GM19351 (cell line): ENCODE results near the gene UBASH3B.
A peak's percentile ranks its signal among the peaks of the same experiment; 100 is the strongest.
"Not testable (repeated sequence)": the region's sequence is repeated elsewhere in the genome, so short reads cannot be mapped to it uniquely, and the experiment has no call there.

Experiments
- ATAC-seq: cut with Tn5 transposase; IDR thresholded peaks from one replicate; pipeline ENCODE4 v1.9.1; 2021; ENCODE audit warnings: mild to moderate bottlenecking, moderate library complexity; ENCODE audit not compliant: unreplicated experiment

Gene UBASH3B

GRCh38 chr11:122655527-122656072 lies at the start of gene UBASH3B:
Gene UBASH3B (plus strand): TSS chr11:122655722. CDS start chr11:122656050, 328 bp downstream.
- ATAC-seq, result peak; percentile 74

GRCh38 chr11:122607162-122607561 lies 48.4 kb upstream of the UBASH3B start:
- ATAC-seq, result not testable (repeated sequence)

- no peak for ATAC-seq
Observed at GRCh38 chr11:122612123-122612824, 43.2 kb upstream of the UBASH3B start.

GRCh38 chr11:122616718-122617117 lies 38.8 kb upstream of the UBASH3B start:
- ATAC-seq, result no peak

GRCh38 chr11:122617297-122617696 lies 38.2 kb upstream of the UBASH3B start:
- ATAC-seq, result no peak

- no peak for ATAC-seq
Observed at GRCh38 chr11:122617926-122618325, 37.6 kb upstream of the UBASH3B start.

GRCh38 chr11:122618927-122619326 lies 36.6 kb upstream of the UBASH3B start:
- ATAC-seq, result no peak

GRCh38 chr11:122619757-122620156 lies 35.8 kb upstream of the UBASH3B start:
- ATAC-seq, result no peak

GRCh38 chr11:122625501-122625900 lies 30.0 kb upstream of the UBASH3B start:
- ATAC-seq, result not testable (repeated sequence)

- ATAC-seq, result no peak
Observed at GRCh38 chr11:122625976-122626665, 29.4 kb upstream of the UBASH3B start.

- ATAC-seq, result no peak
Observed at GRCh38 chr11:122627745-122628144, 27.8 kb upstream of the UBASH3B start.

- ATAC-seq, result peak; percentile 74
Observed at GRCh38 chr11:122628810-122629555, 26.5 kb upstream of the UBASH3B start.

- no peak for ATAC-seq
Observed at GRCh38 chr11:122632181-122632824, 23.2 kb upstream of the UBASH3B start.

GRCh38 chr11:122633219-122633829 lies 22.2 kb upstream of the UBASH3B start:
- peak; percentile 67 for ATAC-seq

- ATAC-seq, result no peak
Observed at GRCh38 chr11:122634501-122634900, 21.0 kb upstream of the UBASH3B start.

- no peak for ATAC-seq
Observed at GRCh38 chr11:122637541-122637940, 18.0 kb upstream of the UBASH3B start.

- no peak for ATAC-seq
Observed at GRCh38 chr11:122642472-122642922, 13.0 kb upstream of the UBASH3B start.

GRCh38 chr11:122642971-122643370 lies 12.6 kb upstream of the UBASH3B start:
- no peak for ATAC-seq

GRCh38 chr11:122645847-122646246 lies 9.7 kb upstream of the UBASH3B start:
- no peak for ATAC-seq
